NCI-H1048 (cell line): Measurements from ENCODE around the gene DYNC2H1.
"Not testable (repeated sequence)": the region's sequence is repeated elsewhere in the genome, so short reads cannot be mapped to it uniquely, and the experiment has no call there.

Experiments used
- DNase-seq: peaks from one replicate; lab custom pipeline; 2025; lab: John Stamatoyannopoulos, UW

DYNC2H1 gene

GRCh38 chr11:103374227-103374626 lies 265.0 kb downstream of the DYNC2H1 start:
- not testable (repeated sequence) for DNase-seq

GRCh38 chr11:103378931-103379330 lies 269.7 kb downstream of the DYNC2H1 start:
- no peak for DNase-seq

- no peak for DNase-seq
Measured at GRCh38 chr11:103380031-103380430, 270.8 kb downstream of the DYNC2H1 start.

- DNase-seq = no peak
Measured at GRCh38 chr11:103384652-103385051, 275.4 kb downstream of the DYNC2H1 start.

- DNase-seq = no peak
Measured at GRCh38 chr11:103395612-103396011, 286.4 kb downstream of the DYNC2H1 start.

- no peak for DNase-seq
Measured at GRCh38 chr11:103396237-103396636, 287.0 kb downstream of the DYNC2H1 start.

DNA sequence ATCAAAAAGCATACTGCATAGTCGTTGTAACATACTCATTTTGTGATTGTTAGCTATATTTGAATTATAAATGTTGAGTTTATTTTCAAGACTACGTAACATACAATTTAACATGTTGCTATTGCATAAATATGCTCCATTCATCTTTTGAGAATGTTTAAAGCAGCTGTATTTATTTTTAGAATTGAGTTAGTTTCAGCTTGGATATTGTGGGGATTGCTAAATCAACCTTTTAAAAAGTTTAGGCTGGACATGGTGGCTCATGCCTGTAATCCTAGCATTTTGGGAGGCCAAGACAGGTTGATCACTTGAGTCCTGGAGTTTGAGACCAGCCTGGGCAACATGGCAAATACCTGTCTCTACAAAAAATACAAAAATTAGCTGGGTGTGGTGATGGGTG lies 288.1 kb downstream of the DYNC2H1 start:
- DNase-seq = no peak

DNA sequence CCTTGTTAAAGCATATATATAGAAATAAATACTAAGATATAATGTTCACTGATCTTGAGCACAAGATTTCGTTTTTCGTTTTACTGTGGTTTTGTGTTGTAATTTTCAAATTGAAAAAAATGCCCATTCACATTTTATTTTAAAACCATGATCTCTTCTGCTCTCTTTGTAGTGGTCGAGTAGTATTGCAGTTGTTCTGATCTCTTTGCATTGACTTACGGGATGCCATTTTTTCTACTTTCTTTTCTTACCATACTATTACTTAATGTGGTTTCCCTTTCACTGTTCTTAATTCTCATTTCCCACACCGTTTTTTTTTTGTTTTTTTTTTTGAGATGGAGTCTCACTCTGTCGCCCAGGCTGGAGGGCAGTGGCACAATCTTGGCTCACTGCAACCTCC lies 289.6 kb downstream of the DYNC2H1 start:
- DNase-seq = no peak

DNA sequence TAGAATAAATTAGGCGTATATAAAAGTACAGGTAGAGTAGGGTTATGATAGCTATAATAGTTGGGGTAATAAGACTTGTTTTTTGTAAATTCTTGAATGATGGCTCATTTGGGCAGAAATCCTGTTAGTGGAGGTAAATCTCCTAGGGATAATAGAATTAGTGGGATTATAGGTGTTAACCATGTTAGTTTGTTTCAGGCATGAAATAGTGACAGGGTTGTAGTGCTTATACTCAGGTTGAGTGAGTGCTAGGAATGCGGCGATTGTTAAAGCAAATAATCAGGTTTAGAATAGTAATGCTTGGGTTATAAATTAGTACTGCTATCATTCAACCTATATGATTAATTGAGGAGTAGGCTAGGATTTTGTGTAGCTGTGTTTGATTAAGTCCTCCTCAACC lies 297.1 kb downstream of the DYNC2H1 start:
- DNase-seq = no peak

DNA sequence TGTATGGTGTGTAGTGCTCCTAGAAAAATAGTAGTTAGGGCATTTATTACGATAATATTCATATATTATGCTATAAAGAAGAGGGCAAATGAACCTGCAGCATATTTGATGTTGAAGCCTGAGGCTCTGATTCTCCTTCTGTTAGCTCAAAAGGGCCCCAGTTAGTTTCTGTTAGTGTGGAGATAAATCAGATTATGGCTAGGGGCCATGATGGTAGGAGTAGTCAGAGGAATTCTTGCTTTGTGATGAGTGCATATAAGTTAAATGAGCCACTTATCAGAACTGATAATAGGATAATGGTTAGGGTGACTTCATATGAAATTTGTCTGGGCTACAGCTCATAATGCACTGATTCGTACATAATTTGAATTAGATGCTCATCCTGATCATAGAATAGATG lies 298.4 kb downstream of the DYNC2H1 start:
- no peak for DNase-seq

- no peak for DNase-seq
Measured at GRCh38 chr11:103413266-103413888, 304.2 kb downstream of the DYNC2H1 start.

- DNase-seq = no peak
Measured at GRCh38 chr11:103418014-103418413, 308.8 kb downstream of the DYNC2H1 start.

- no peak for DNase-seq
Measured at GRCh38 chr11:103420593-103420992, 311.4 kb downstream of the DYNC2H1 start.

DNA sequence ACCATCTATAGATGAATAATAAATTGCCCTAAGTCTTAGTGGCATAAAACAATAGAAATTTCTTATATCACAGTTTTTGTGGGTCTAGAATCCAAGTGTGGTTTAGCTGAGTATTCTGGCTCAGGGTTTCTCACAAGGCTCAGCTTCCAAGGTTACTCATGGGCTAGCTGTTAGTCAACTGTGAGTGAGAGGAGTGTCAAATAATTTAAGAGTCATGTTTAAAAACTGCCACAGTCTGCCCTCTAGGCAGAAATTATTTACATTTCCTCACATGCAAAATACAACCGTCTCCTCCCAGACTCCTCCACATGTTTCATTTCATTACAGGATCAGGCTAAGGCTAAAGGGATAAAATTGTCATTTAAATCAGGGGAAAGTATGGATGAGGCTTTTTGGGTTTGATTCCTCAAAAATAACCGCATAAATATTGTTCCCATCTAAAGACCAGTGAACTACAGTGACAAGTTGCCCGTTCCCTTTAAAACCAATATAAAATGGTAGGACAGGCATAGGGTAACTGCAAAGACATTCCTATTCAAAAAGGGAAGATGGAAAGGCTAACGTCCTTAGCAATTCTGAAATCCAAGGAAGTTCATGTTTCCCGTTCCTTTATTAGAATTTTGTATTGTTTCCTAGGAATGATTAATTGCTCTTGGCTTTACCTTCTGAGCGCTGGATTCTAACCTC lies 324.3 kb downstream of the DYNC2H1 start:
- peak; percentile 41 for DNase-seq

- peak; percentile 3 for DNase-seq
Measured at GRCh38 chr11:103434073-103434411, 324.8 kb downstream of the DYNC2H1 start.

- no peak for DNase-seq
Measured at GRCh38 chr11:103436131-103436770, 327.0 kb downstream of the DYNC2H1 start.

- DNase-seq = no peak
Measured at GRCh38 chr11:103441021-103441420, 331.8 kb downstream of the DYNC2H1 start.

GRCh38 chr11:103448966-103449365 lies 339.7 kb downstream of the DYNC2H1 start:
- DNase-seq = no peak

DNA sequence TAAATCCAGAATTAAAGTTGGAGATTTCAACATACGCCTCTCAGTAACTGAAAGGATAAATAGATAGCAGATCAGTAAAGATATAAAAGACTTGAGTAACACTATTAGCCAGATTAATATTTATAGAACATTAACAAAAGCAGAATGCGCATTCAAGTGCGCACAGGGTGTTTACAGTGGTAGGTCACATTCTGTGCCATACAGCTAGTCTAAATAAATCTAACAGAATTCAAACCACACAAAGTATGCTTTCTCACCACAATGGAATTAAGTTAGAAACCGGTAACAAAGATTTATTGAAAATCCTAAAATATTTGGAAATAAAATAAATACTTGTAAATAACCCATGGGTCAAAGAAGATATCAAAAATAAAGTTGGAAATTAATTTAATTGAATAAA lies 341.0 kb downstream of the DYNC2H1 start:
- no peak for DNase-seq

GRCh38 chr11:103453126-103453525 lies 343.9 kb downstream of the DYNC2H1 start:
- DNase-seq = no peak

GRCh38 chr11:103453915-103454709 lies 344.9 kb downstream of the DYNC2H1 start:
- no peak for DNase-seq

DNA sequence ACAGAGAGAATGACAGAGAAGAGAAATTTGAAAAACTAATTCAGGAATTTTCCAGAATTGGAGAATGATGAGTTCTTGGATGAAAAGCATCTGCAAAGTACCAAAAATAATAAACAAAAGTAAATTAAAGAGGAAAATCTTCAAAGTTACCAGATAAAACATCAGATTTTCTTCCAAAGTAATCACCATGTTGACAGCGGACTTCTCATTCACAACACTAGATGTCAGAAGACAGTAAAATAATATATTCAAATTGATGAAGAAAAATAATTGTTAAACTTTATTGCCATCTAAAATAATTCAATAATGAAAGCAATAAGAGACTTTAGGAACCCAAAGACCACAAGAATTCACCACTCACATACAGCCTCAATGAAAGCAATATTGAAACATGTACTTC lies 355.2 kb downstream of the DYNC2H1 start:
- DNase-seq = no peak
